SK-N-SH (cell line): ENCODE data around the gene DNAJC4. TPM values are rescaled to one million over a fixed set of nuclear protein-coding genes. Genes with fewer than 3 reads are reported as not detected.

Experiments used
- CTCF ChIA-PET: fragments of 300-600, 350-600 bp; formaldehyde crosslinking; extraction: SDS; loops from one replicate; lab custom pipeline; 2021; lab: Yijun Ruan, JAX
- POLR2A ChIA-PET: fragments of 350-600 bp; sonication (Branson Sonifier 250); formaldehyde crosslinking; extraction: SDS; loops from one replicate; lab custom pipeline; 2020; ENCODE audit warnings: antibody characterized with exemption, inconsistent platforms; lab: Yijun Ruan, JAX
- DNase-seq: peaks from one replicate; pipeline ENCODE4 v3.0.0; 2012
- H2AFZ ChIP-seq: fragments of 200-600 bp; sonication (generic); 2 replicates; pipeline ENCODE4 v1.8.1; 2016; ENCODE audit warnings: antibody characterized with exemption, mild to moderate bottlenecking, low read depth
- H3F3A ChIP-seq: fragments of 200-600 bp; sonication (generic); replicated peaks from 2 replicates; pipeline ENCODE3; 2016; ENCODE audit warnings: antibody characterized with exemption, mild to moderate bottlenecking; ENCODE audit not compliant: insufficient read depth
- H3K27ac ChIP-seq, 2 experiments: fragments of 200-500 bp in 1 of 2; fragments of 200-600 bp in 1 of 2; sonication (Bioruptor generic) in 1 of 2; sonication (generic), shearing (Covaris generic) in 1 of 2; 2 replicates each; pipeline versions ENCODE4 v1.5.1 to v1.6.1; 2014 to 2016; ENCODE audit warnings: low read depth in 2 of 2, inconsistent platforms in 1 of 2, low read length in 1 of 2, mild to moderate bottlenecking in 1 of 2, mixed read lengths in 1 of 2
- H3K27me3 ChIP-seq: fragments of 200-600 bp; sonication (generic), shearing (Covaris generic); 2 replicates; pipeline ENCODE4 v1.6.1; 2016; ENCODE audit warnings: mixed run types; ENCODE audit not compliant: insufficient read depth
- H3K36me3 ChIP-seq, 2 experiments: fragments of 200-500 bp in 1 of 2; fragments of 200-600 bp in 1 of 2; sonication (Bioruptor generic) in 1 of 2; sonication (generic) in 1 of 2; replicated peaks in 1 of 2; 2 replicates each; pipeline versions ENCODE3 to v1.5.1; 2014 to 2016; ENCODE audit warnings: low read length in 1 of 2, mild to moderate bottlenecking in 1 of 2; ENCODE audit not compliant: insufficient read depth in 2 of 2, control insufficient read depth in 1 of 2
- H3K4me1 ChIP-seq, 2 experiments: fragments of 200-500 bp in 1 of 2; fragments of 200-600 bp in 1 of 2; sonication (Bioruptor generic) in 1 of 2; sonication (generic), shearing (Covaris generic) in 1 of 2; 2 replicates each; pipeline versions ENCODE4 v1.5.1 to v1.6.1; 2014 to 2016; ENCODE audit warnings: low read depth in 1 of 2, low read length in 1 of 2, mixed run types in 1 of 2; ENCODE audit not compliant: insufficient read depth in 2 of 2, control insufficient read depth in 1 of 2
- H3K4me2 ChIP-seq: fragments of 200-600 bp; sonication (generic), shearing (Covaris generic); 2 replicates; pipeline ENCODE4 v1.6.1; 2017; ENCODE audit warnings: mixed run types
- H3K4me3 ChIP-seq, 2 experiments: fragments of 200-500 bp in 1 of 2; fragments of 200-600 bp in 1 of 2; sonication (Bioruptor generic) in 1 of 2; sonication (generic), shearing (Covaris generic) in 1 of 2; 2 replicates each; pipeline versions ENCODE4 v1.5.1 to v1.8.1; 2014 to 2016; ENCODE audit warnings: low read depth in 2 of 2, inconsistent platforms in 1 of 2, low read length in 1 of 2, mild to moderate bottlenecking in 1 of 2, mixed read lengths in 1 of 2, moderate library complexity in 1 of 2
- H3K79me2 ChIP-seq: fragments of 200-600 bp; sonication (generic); 2 replicates; pipeline ENCODE4 v1.8.1; 2017; ENCODE audit warnings: mild to moderate bottlenecking; ENCODE audit not compliant: insufficient read depth
- H3K9ac ChIP-seq: fragments of 200-600 bp; sonication (generic); 2 replicates; pipeline ENCODE4 v1.6.1; 2017; ENCODE audit warnings: mixed run types
- H3K9me2 ChIP-seq: fragments of 200-600 bp; sonication (generic); 2 replicates; pipeline ENCODE4 v1.6.1; 2017; ENCODE audit warnings: mixed run types
- H3K9me3 ChIP-seq: fragments of 200-600 bp; sonication (generic); 2 replicates; pipeline ENCODE4 v1.6.1; 2017; ENCODE audit warnings: mixed run types, mild to moderate bottlenecking, moderate library complexity
- H4K20me1 ChIP-seq: fragments of 200-600 bp; sonication (generic); 2 replicates; pipeline ENCODE4 v1.6.1; 2017; ENCODE audit warnings: mild to moderate bottlenecking, mixed run types; ENCODE audit not compliant: insufficient read depth
- ELF1 ChIP-seq: IDR thresholded peaks from 2 replicates; pipeline ENCODE4 v1.4.0; 2012
- EP300 ChIP-seq, 2 experiments: IDR thresholded peaks; 2 replicates each; pipeline versions ENCODE4 v1.4.0 to v1.6.1; 2012; ENCODE audit warnings: borderline replicate concordance in 1 of 2, low read depth in 1 of 2, low read length in 1 of 2
- EZH2phosphoT487 ChIP-seq: fragments of 200-600 bp; sonication (generic); IDR thresholded peaks from 2 replicates; pipeline ENCODE4 v1.6.1; 2017; ENCODE audit warnings: low read depth, mixed run types, mild to moderate bottlenecking, antibody characterized with exemption, moderate library complexity, borderline replicate concordance
- FOXJ3 ChIP-seq: sonication (generic); formaldehyde crosslinking; IDR thresholded peaks from 2 replicates; pipeline ENCODE4 v1.5.1; 2020; ENCODE audit warnings: mild to moderate bottlenecking, missing genetic modification reagents
- FOXM1 ChIP-seq: IDR thresholded peaks from 2 replicates; pipeline ENCODE4 v1.4.0; 2012; ENCODE audit warnings: low read depth, mild to moderate bottlenecking
- IRF3 ChIP-seq: fragments of 150-350 bp; IDR thresholded peaks from 2 replicates; pipeline ENCODE4 v1.6.1; 2016; ENCODE audit warnings: mild to moderate bottlenecking, low read depth, low read length
- MXI1 ChIP-seq: IDR thresholded peaks from 2 replicates; pipeline ENCODE4 v1.6.1; 2012; ENCODE audit warnings: mild to moderate bottlenecking, low read depth, low read length, improper control_type of control experiment
- NFIC ChIP-seq: IDR thresholded peaks from 2 replicates; pipeline ENCODE4 v1.4.0; 2012; ENCODE audit warnings: borderline replicate concordance
- RAD21 ChIP-seq: IDR thresholded peaks from 2 replicates; pipeline ENCODE4 v1.6.1; 2012; ENCODE audit warnings: mild to moderate bottlenecking, low read length
- RXRA ChIP-seq: IDR thresholded peaks from 2 replicates; pipeline ENCODE4 v1.4.0; 2012; ENCODE audit warnings: low read depth, mild to moderate bottlenecking, borderline replicate concordance
- SIN3A ChIP-seq: IDR thresholded peaks from 2 replicates; pipeline ENCODE4 v1.6.1; 2012; ENCODE audit warnings: low read depth, mild to moderate bottlenecking, low read length, moderate library complexity, borderline replicate concordance
- SMC3 ChIP-seq: IDR thresholded peaks from 2 replicates; pipeline ENCODE4 v1.6.1; 2012; ENCODE audit warnings: low read depth, low read length, improper control_type of control experiment
- TCF12 ChIP-seq: IDR thresholded peaks from 2 replicates; pipeline ENCODE4 v1.4.0; 2012
- TEAD4 ChIP-seq: IDR thresholded peaks from 2 replicates; pipeline ENCODE4 v1.4.0; 2012; ENCODE audit warnings: mild to moderate bottlenecking, borderline replicate concordance; ENCODE audit not compliant: insufficient read depth
- USF2 ChIP-seq: fragments of 150-350 bp; IDR thresholded peaks from 2 replicates; pipeline ENCODE4 v1.6.1; 2017; ENCODE audit warnings: antibody characterized with exemption, low read length, low read depth, borderline replicate concordance
- WGBS: methylation state at CpG from one replicate; pipeline ENCODE4 v1.1.6; 2017; ENCODE audit warnings: low lambda C conversion rate; 5-methylcytosine and 5-hydroxymethylcytosine counted together
- polyA plus RNA-seq, 3 experiments: library from polyadenylated mRNA; depleted of rRNA; stranded (reverse); fragments of >200 nt; gene quantifications; 2 replicates each; pipeline ENCODE4 v1.2.3, GENCODE V29; 2012
- TF ChIP-seq, protein P1 (sequence below): IDR thresholded peaks from 2 replicates; pipeline ENCODE4 v1.6.1; 2012; ENCODE audit warnings: mild to moderate bottlenecking, low read depth, low read length, moderate library complexity
- TF ChIP-seq, protein P2 (sequence below): IDR thresholded peaks from 2 replicates; pipeline ENCODE4 v1.4.0; 2012; ENCODE audit warnings: low read depth

Gene DNAJC4
- polyA plus RNA-seq, 1 of the 3 experiments (the other 2 are of a cell fraction) = 52.1 TPM

GRCh38 chr11:64249563-64250414 lies 19.4 kb downstream of the DNAJC4 start (continued):
- TF ChIP-seq, protein P1, sequence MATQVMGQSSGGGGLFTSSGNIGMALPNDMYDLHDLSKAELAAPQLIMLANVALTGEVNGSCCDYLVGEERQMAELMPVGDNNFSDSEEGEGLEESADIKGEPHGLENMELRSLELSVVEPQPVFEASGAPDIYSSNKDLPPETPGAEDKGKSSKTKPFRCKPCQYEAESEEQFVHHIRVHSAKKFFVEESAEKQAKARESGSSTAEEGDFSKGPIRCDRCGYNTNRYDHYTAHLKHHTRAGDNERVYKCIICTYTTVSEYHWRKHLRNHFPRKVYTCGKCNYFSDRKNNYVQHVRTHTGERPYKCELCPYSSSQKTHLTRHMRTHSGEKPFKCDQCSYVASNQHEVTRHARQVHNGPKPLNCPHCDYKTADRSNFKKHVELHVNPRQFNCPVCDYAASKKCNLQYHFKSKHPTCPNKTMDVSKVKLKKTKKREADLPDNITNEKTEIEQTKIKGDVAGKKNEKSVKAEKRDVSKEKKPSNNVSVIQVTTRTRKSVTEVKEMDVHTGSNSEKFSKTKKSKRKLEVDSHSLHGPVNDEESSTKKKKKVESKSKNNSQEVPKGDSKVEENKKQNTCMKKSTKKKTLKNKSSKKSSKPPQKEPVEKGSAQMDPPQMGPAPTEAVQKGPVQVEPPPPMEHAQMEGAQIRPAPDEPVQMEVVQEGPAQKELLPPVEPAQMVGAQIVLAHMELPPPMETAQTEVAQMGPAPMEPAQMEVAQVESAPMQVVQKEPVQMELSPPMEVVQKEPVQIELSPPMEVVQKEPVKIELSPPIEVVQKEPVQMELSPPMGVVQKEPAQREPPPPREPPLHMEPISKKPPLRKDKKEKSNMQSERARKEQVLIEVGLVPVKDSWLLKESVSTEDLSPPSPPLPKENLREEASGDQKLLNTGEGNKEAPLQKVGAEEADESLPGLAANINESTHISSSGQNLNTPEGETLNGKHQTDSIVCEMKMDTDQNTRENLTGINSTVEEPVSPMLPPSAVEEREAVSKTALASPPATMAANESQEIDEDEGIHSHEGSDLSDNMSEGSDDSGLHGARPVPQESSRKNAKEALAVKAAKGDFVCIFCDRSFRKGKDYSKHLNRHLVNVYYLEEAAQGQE = no peak
- TF ChIP-seq SIN3A (no peak), USF2 (no peak), RAD21 (no peak), TCF12 (no peak), FOXM1 (no peak)

DNA sequence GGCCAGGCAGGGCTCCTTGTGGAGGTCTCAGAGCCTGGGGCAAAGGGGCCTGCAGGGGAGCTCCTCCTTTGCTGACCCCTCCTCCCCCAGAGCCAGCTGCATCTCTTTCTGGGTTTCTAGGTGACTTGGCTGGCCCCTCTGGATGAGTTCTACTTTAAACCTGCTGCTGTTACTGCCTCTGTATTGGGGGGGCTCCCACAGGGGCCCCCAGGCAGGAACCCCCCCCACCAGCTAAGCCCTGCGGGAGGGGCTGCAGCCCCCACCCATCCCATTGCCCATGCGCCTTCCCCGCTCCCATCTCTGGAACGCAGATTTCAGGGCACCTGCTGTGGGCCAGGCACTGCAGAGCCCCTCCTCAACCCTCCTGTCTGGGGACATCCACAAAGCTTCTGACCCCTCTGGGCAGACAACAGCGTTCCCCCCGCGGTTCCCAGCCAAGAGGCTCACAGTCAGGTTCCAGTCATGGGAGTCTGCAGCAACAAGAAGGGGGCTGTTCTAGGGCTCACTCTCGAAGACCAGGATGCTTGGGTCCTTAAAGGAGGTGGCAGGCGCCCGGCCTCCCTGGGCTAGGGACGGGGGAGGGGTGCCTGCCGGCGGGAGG lies 20.2 kb downstream of the DNAJC4 start:
- no peaks in the 10 kb centered on the region for H3K27me3 ChIP-seq
- H3K4me1 ChIP-seq = peaks cover 10 to 34% of the 10 kb centered on the region in 2 experiments; a peak in 2 of 4 replicates
- peaks cover 1 to 11% of the 10 kb centered on the region in 2 experiments for H3K36me3 ChIP-seq
- H3F3A ChIP-seq = peaks cover 5% of the 10 kb centered on the region
- H4K20me1 ChIP-seq = peaks cover 14% of the 10 kb centered on the region
- DNase-seq = peak; percentile 21
- TF ChIP-seq RAD21 (no peak), TEAD4 (no peak), SIN3A (no peak), NFIC (no peak), FOXJ3 (CRISPR knock-in tag) (no peak), ELF1 (no peak), EP300 (IDR thresholded peaks at IDR 0.05; ENCODE audit: borderline replicate concordance in 1 of 2, low read depth in 1 of 2, low read length in 1 of 2) (no peak), SMC3 (no peak), MXI1 (no peak), EZH2phosphoT487 (no peak), RXRA (no peak), IRF3 (no peak)
- TF ChIP-seq, protein P2, sequence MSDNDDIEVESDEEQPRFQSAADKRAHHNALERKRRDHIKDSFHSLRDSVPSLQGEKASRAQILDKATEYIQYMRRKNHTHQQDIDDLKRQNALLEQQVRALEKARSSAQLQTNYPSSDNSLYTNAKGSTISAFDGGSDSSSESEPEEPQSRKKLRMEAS = no peak
- TF ChIP-seq, protein P1 = no peak
- H3K4me2 ChIP-seq = peak overlapping the region; percentile 92
- POLR2A ChIA-PET = interaction anchor here (1.0 to 12.4 kb wide), 3 partner anchors 9 to 19 kb away, joined by 3 to 112 read pairs (median 34); partner anchors contain the start of gene FKBP2
- 14% methylated on average over 4 of the region's 13 CpGs for WGBS
- no peaks in the 10 kb centered on the region for H3K9me3 ChIP-seq
- no peaks in the 10 kb centered on the region for H3K9me2 ChIP-seq
- peak overlapping the region; percentile 56; the same call in 1 of the 2 replicates for H3K9ac ChIP-seq
- peak overlapping the region; percentile 88 to 90 for H3K4me3 ChIP-seq
- peaks cover 39% of the 10 kb centered on the region for H3K79me2 ChIP-seq
- CTCF ChIA-PET = interaction anchor here (0.7 to 4.6 kb wide), 18 partner anchors 8 to 860 kb away, joined by 3 to 119 read pairs (median 11); partner anchors contain the start of genes BAD, ESRRA, FKBP2 and GPR137
- no peak overlapping the region; the same call in 1 of the 2 replicates for H2AFZ ChIP-seq
- peak overlapping the region in 1 of 2 experiments; percentile 81; a peak in 1 of 4 replicates for H3K27ac ChIP-seq
